KOPT-K1 (cell line): ENCODE measurements around the gene ZBTB1.
A peak's percentile ranks its signal among the peaks of the same experiment; 100 is the strongest.

Experiments
- H3K27ac ChIP-seq: fragments of 200-600 bp; sonication (generic); 2 replicates; pipeline ENCODE4 v1.5.1; 2016; ENCODE audit warnings: antibody characterized with exemption, mild to moderate bottlenecking, low read depth, low read length; ENCODE audit not compliant: poor library complexity, severe bottlenecking
- H3K36me3 ChIP-seq: fragments of 200-600 bp; sonication (generic); 2 replicates; pipeline ENCODE4 v1.5.1; 2017; ENCODE audit warnings: antibody characterized with exemption, mild to moderate bottlenecking, low read length, moderate library complexity; ENCODE audit not compliant: insufficient read depth
- H3K9me3 ChIP-seq: fragments of 200-600 bp; sonication (generic); 2 replicates; pipeline ENCODE4 v1.5.1; 2017; ENCODE audit warnings: antibody characterized with exemption, low read length, mild to moderate bottlenecking; ENCODE audit not compliant: insufficient read depth, poor library complexity, severe bottlenecking

The ZBTB1 gene

GRCh38 chr14:64504310-64504896 lies at the start of gene ZBTB1:
ZBTB1 (plus strand) TSS chr14:64504770; CDS start chr14:64521505, 16,735 bp downstream.
- H3K36me3 ChIP-seq = no peaks in the 10 kb centered on the region
- peak within 1 kb of the TSS; percentile 96 for H3K27ac ChIP-seq
- H3K9me3 ChIP-seq = no peaks in the 10 kb centered on the region

GRCh38 chr14:64459405-64460136 lies 45.0 kb upstream of the ZBTB1 start:
- Histone ChIP-seq H3K27ac (no peak overlapping the region), H3K9me3 (no peaks in the 10 kb centered on the region), H3K36me3 (peaks cover 85% of the 10 kb centered on the region)

- no peak overlapping the region for H3K27ac ChIP-seq
- H3K36me3 ChIP-seq = peaks cover 68% of the 10 kb centered on the region
- no peaks in the 10 kb centered on the region for H3K9me3 ChIP-seq
These were observed 43.3 kb upstream of the ZBTB1 start for GRCh38 chr14:64461221-64461620.

- Histone ChIP-seq H3K36me3 (peaks cover 49% of the 10 kb centered on the region), H3K27ac (no peak overlapping the region), H3K9me3 (no peaks in the 10 kb centered on the region)
These were observed 41.4 kb upstream of the ZBTB1 start for GRCh38 chr14:64463195-64463594.

GRCh38 chr14:64463873-64464272 lies 40.7 kb upstream of the ZBTB1 start:
- H3K36me3 ChIP-seq = peaks cover 42% of the 10 kb centered on the region
- no peak overlapping the region for H3K27ac ChIP-seq
- H3K9me3 ChIP-seq = no peaks in the 10 kb centered on the region

GRCh38 chr14:64464651-64465050 lies 39.9 kb upstream of the ZBTB1 start:
- H3K27ac ChIP-seq = peak overlapping the region; percentile 65
- H3K36me3 ChIP-seq = peaks cover 34% of the 10 kb centered on the region
- no peaks in the 10 kb centered on the region for H3K9me3 ChIP-seq

GRCh38 chr14:64465191-64465822 lies 39.3 kb upstream of the ZBTB1 start, which contains the start of gene AKAP5:
AKAP5 (plus strand) TSS chr14:64465499; CDS start chr14:64468395, 2,896 bp downstream.
- Histone ChIP-seq H3K9me3 (no peaks in the 10 kb centered on the region), H3K27ac (peak within 1 kb of the TSS; percentile 65), H3K36me3 (peaks cover 28% of the 10 kb centered on the region)

- Histone ChIP-seq H3K9me3 (no peaks in the 10 kb centered on the region), H3K27ac (peak overlapping the region; percentile 65), H3K36me3 (peaks cover 22% of the 10 kb centered on the region)
These were observed 38.6 kb upstream of the ZBTB1 start for GRCh38 chr14:64465831-64466554.

GRCh38 chr14:64467101-64467500 lies 37.5 kb upstream of the ZBTB1 start:
- peaks cover 11% of the 10 kb centered on the region for H3K36me3 ChIP-seq
- H3K9me3 ChIP-seq = no peaks in the 10 kb centered on the region
- no peak overlapping the region for H3K27ac ChIP-seq

GRCh38 chr14:64467566-64467965 lies 37.0 kb upstream of the ZBTB1 start:
- Histone ChIP-seq H3K36me3 (peaks cover 6% of the 10 kb centered on the region; the same call in 1 of the 2 replicates), H3K9me3 (no peaks in the 10 kb centered on the region), H3K27ac (no peak overlapping the region)

- Histone ChIP-seq H3K36me3 (no peaks in the 10 kb centered on the region), H3K9me3 (no peaks in the 10 kb centered on the region), H3K27ac (no peak overlapping the region)
These were observed 36.1 kb upstream of the ZBTB1 start for GRCh38 chr14:64468451-64468850.

GRCh38 chr14:64474041-64474440 lies 30.5 kb upstream of the ZBTB1 start:
- Histone ChIP-seq H3K9me3 (no peaks in the 10 kb centered on the region), H3K27ac (no peak overlapping the region), H3K36me3 (peaks cover 16% of the 10 kb centered on the region; the same call in 1 of the 2 replicates)

GRCh38 chr14:64474698-64475097 lies 29.9 kb upstream of the ZBTB1 start:
- peaks cover 23% of the 10 kb centered on the region; the same call in 1 of the 2 replicates for H3K36me3 ChIP-seq
- no peak overlapping the region for H3K27ac ChIP-seq
- no peaks in the 10 kb centered on the region for H3K9me3 ChIP-seq

GRCh38 chr14:64475585-64476273 lies 28.8 kb upstream of the ZBTB1 start:
- H3K36me3 ChIP-seq = peaks cover 27% of the 10 kb centered on the region; the same call in 1 of the 2 replicates
- H3K9me3 ChIP-seq = no peaks in the 10 kb centered on the region
- no peak overlapping the region for H3K27ac ChIP-seq
